GM21576 (cell line): ENCODE results near the gene TFRC.
"Not testable (repeated sequence)": the region's sequence is repeated elsewhere in the genome, so short reads cannot be mapped to it uniquely, and the experiment has no call there.

Source experiments
- ATAC-seq: cut with Tn5 transposase; IDR thresholded peaks from one replicate; pipeline ENCODE4 v1.9.1; 2021; ENCODE audit warnings: mild to moderate bottlenecking, moderate library complexity; ENCODE audit not compliant: unreplicated experiment

Gene TFRC

GRCh38 chr3:196050597-196050996 is 31.3 kb downstream of the TFRC start:
- ATAC-seq: no peak

DNA sequence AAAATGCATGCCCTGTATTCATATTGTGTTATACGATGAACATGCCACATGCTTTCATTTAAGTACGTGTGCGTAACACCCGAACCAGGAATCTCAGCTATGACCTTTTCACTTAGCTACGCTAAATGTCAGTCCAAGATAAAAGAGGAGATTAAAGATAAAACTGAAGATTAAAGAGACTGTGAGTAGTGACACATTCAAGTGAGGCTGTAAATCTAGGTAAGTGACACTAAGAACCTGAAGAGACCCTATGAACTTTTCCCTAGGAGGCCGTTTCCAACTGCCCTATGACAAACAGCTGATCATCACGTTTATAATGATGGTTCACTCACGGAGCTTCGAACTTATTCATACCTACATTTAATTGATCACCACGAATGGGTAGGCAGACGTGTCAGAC is 32.2 kb downstream of the TFRC start:
- no peak for ATAC-seq

GRCh38 chr3:196048922-196049598 is 32.8 kb downstream of the TFRC start:
- no peak for ATAC-seq

GRCh38 chr3:196047391-196048030 is 34.4 kb downstream of the TFRC start:
- no peak for ATAC-seq

GRCh38 chr3:196044513-196044912 is 37.4 kb downstream of the TFRC start:
- no peak for ATAC-seq

DNA sequence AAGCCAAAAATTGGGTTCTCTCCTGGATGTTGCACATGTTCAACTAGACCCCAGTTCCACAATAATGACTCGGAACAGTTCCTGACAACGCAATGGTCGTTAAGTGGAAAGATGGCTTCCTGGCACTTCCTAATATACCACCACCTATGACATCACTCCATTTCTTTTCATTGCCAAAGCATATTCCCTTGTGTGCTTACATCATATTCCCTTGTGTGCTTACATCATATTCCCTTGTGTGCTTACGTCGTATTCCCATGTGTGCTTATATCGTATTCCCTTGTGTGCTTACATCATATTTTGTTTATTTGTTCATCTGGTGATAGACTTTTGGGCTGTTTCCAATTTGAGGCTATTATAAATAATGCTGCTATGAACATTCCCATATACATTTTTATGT is 39.2 kb downstream of the TFRC start:
- ATAC-seq: no peak

- ATAC-seq: no peak
Measured at GRCh38 chr3:196039359-196039758, 42.5 kb downstream of the TFRC start.

GRCh38 chr3:196026059-196026458 is 55.8 kb downstream of the TFRC start:
- not testable (repeated sequence) for ATAC-seq

GRCh38 chr3:196024968-196025367 is 56.9 kb downstream of the TFRC start:
- no peak for ATAC-seq

- ATAC-seq: no peak
Measured at GRCh38 chr3:196023947-196024346, 57.9 kb downstream of the TFRC start.

DNA sequence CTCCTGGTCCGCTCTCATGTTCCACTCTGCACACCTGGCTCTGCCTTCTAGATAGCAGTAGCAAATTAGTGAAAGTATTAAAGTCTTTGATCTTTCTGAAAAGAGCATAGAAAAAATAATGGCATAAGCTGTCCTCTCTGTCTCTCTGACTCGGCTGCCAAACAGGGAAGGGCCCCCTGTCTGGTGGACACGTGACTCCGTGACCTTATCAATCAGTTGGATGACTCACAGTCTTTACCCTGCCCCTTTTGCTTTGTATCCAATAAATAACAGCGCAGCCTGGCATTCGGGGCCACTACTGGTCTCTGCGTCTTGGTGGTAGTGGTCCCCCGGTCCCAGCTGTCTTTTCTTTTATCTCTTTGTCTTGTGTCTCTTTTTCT is 59.4 kb downstream of the TFRC start:
- not testable (repeated sequence) for ATAC-seq

DNA sequence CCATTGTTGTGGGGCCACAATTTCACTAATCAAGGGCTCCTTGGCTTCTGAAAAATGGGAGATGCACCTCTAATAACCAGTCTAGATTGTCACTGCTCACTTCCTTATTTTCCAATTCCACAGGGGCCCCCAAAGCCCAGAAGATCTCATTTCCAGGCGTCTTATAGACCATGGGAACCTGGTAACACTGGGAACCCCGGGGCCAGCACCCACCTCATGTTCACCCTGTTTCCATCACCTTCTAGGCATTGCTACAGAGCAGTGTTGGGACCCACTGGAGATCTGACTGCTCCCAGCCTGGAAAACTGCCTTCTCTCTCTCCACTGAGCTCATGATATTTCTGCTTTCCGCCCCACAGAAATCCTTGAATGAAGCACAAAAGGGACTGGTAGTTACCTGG is 61.5 kb downstream of the TFRC start:
- no peak for ATAC-seq

DNA sequence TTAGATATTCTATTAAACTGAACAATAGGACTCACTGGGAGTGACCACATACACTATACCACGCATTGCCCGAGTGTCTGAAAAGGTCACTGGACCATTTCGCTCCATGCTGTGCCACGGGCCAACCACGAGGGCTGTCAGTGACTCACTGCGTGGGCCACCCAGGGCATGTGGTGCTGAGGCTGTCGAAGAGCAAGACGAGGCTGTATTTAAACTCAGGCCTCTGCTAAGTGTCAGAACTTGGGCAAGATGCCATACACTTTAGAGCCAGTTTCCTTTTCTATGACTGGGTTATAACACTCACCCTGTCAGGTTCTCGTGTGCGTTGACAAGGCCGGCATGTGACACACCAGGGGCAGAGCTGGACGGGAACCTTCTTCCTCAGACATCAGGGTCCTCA is 62.3 kb downstream of the TFRC start:
- ATAC-seq: not testable (repeated sequence)

DNA sequence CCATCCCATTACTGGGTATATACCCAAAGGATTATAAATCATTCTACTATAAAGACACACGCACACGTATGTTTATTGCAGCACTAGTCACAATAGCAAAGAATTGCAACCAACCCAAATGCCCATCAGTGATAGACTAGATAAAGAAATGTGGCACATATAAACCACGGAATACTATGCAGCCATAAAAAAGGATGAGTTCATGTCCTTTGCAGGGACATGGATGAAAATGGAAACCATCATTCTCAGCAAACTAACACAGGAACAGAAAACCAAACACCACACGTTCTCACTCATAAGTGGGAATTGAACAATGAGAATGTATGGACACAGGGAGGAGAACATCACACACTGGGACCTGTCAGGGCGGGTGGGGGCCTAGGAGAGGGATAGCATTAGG is 63.7 kb downstream of the TFRC start:
- ATAC-seq: not testable (repeated sequence)

GRCh38 chr3:196016485-196016884 is 65.4 kb downstream of the TFRC start:
- ATAC-seq: no peak

DNA sequence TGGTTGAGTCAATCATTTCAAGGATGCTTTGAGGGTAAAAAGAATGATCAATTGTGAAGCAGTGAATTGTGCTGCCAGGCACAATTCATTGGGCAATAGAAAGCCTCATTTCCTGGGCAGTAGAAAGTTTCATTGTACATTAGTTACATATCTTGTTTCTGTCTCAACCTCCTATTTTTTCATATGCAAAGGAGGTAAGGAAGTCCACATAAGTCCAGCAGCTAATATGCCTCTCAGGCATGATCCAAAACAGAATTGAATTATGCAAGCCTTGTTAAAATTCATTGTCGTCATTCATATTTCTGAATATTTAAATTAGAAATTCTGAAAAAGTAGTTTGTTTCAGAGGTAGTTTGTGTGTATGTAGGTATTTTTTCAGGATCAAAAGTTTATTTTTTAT is 65.8 kb downstream of the TFRC start:
- no peak for ATAC-seq

GRCh38 chr3:196013587-196014487 is 68.1 kb downstream of the TFRC start:
- ATAC-seq: no peak

GRCh38 chr3:196012941-196013476 is 68.9 kb downstream of the TFRC start:
- ATAC-seq: no peak

GRCh38 chr3:196012481-196012880 is 69.4 kb downstream of the TFRC start:
- ATAC-seq: no peak

DNA sequence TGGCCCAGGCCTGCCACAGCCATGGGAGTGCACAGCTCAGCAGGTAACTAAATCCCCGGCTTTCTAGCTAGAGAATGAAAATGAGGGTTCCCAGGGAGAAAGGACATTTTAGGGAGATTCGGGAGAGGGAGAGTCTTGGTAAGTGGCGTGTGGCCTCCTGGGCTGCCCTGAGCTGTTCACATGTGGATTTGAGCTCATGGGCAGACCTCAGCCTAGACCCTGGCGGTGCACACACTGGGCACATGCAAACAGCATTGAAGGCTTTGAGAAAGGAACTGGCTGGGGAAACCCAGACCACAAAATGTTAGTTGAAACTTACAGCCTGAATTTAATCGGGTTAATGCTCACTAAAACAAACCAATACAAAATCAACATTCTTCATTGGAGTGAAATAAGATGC is 72.4 kb downstream of the TFRC start:
- no peak for ATAC-seq

DNA sequence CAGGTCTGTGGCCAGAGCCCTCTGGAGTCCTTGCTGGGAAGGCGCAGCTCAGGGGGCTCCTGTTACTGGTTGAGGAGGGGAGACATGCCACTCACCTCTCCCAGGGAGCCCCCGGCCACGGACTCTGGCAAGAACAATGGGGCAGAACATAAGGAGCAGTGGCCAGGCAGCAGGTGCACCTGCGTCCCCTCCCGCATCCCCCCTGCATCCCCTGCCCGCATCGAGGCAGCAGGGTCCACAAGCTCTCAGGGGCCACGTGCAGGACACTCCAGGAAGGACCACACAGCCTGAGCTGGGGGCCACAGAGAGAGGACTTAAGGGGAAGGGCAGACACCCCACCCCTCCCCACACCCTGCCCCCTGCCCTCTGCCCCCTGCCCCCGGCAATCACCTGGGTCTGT is 73.0 kb downstream of the TFRC start:
- ATAC-seq: no peak

GRCh38 chr3:196008387-196008786 is 73.5 kb downstream of the TFRC start:
- no peak for ATAC-seq
